ENCODE results near the gene SPATS2L.

DNA sequence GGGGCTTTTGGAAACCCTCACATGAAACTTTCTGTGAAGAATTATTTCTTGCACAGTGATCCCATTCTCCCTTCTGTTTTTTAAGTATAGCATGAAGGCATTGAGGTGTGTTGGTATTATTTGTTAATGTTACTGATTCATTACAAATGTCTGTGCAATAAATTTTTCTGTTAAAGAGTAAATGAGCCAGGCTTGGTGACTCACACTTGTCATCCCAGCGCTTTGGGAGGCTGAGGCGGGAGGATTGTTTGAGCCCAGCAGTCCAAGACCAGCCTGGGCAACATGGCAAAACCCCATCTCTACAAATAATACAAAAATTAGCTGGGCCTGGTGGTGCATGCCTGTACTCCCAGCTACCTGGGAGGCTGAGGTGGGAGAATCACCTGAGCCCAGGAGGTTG lies 115.6 kb downstream of the SPATS2L start:
- TF ChIP-seq POLR2A (IDR thresholded peaks at IDR 0.05) (no peak), CTCF (IDR thresholded peaks at IDR 0.05) (no peak)

All from lower leg skin (tissue), 3 donors.